Peyer's patch (tissue), 4 donors: ENCODE data around the gene ZNF236. TPM values are rescaled to one million over a fixed set of nuclear protein-coding genes. Genes with fewer than 3 reads are reported as not detected.
"Not testable (repeated sequence)": the region's sequence is repeated elsewhere in the genome, so short reads cannot be mapped to it uniquely, and the experiment has no call there.

Source experiments
- DNase-seq, 3 donors: peaks; one replicate each; pipeline ENCODE4 v3.0.0-alpha.2; 2017 to 2019
- H3K27ac ChIP-seq, 4 donors: fragments of 200-600 bp; sonication (generic); one replicate each; pipeline ENCODE4 v1.5.1; 2016 to 2019
- H3K27me3 ChIP-seq, 2 donors: fragments of 200-600 bp; sonication (generic); one replicate each; pipeline ENCODE4 v1.5.1; 2019
- H3K36me3 ChIP-seq, 3 donors: fragments of 200-600 bp; sonication (generic); one replicate each; pipeline ENCODE4 v1.5.1; 2016 to 2019
- H3K4me1 ChIP-seq, 4 donors: fragments of 200-600 bp; sonication (generic); one replicate each; pipeline ENCODE4 v1.5.1; 2016 to 2019
- H3K4me3 ChIP-seq, 4 donors: fragments of 200-600 bp; sonication (generic); 1 replicate in 3 of 4; 2 replicates in 1 of 4; pipeline ENCODE4 v1.5.1; 2016 to 2019; ENCODE audit warnings: mild to moderate bottlenecking in 1 of 4
- H3K9me3 ChIP-seq, 4 donors: fragments of 200-600 bp; sonication (generic); one replicate each; pipeline ENCODE4 v1.5.1; 2016 to 2019; ENCODE audit warnings: mild to moderate bottlenecking in 1 of 4
- POLR2A ChIP-seq, 2 donors: fragments of 450-650 bp; IDR thresholded peaks; one replicate each; pipeline ENCODE4 v1.5.1; 2017; ENCODE audit warnings: antibody characterized with exemption in 2 of 2, mild to moderate bottlenecking in 2 of 2, moderate library complexity in 2 of 2
- total RNA-seq, 4 donors: library from RNA; depleted of rRNA; stranded (reverse); fragments of >200 nt; gene quantifications; one replicate each; pipeline ENCODE4 v1.1.0, GENCODE V29; 2016
- TF ChIP-seq, protein P1 (sequence below), 6 experiments: fragments of 450-650 bp in 4 of 6; fragments of 200-600 bp in 2 of 6; sonication (generic) in 1 of 6; IDR thresholded peaks; one replicate each; pipeline ENCODE4 v1.5.1; 2017 to 2019; ENCODE audit warnings: antibody characterized with exemption in 6 of 6, mild to moderate bottlenecking in 3 of 6, moderate library complexity in 1 of 6

Gene ZNF236
- 10 to 100 TPM; 13.8 to 57.8 (median 27.7) TPM for total RNA-seq

DNA sequence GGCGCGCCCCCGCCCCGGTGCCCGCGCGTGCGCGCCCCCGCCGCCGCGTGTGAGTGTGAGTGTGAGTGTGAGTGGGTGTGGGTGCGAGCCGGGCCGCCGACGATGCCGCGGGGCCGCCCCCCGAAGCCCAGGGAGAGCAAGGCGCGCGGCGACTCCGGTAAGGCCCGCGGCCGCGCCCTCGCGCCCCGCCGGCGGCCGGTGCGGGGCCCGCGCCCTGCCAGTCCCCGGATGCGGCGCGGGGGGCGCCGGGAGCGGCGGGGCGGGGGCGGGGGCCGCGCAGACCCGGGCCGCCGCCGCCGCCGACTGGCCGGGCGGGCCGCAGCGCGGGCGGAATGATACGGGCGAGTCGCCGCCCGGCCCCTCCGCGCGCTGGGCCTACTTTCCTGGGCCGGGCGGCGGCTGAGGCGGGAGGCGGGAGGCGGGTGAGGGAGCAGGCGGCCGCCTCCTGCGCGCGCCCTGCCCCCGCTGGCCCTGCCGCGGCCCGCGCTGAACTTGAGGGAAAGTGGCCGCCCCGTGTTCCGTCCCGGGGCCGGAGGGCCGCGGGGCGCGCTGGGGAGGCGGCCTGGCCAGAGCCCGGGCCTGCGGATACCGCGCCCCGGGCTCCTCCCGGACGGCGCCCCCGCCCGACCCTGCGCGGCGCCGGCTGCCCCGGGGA lies at the start of gene ZNF236:
Gene ZNF236 (plus strand): TSS at position 52 of the 655 bp plus-strand sequence. CDS start 51 bp downstream, at position 103.
- no peaks in the 10 kb centered on the region for H3K27me3 ChIP-seq
- peak within 1 kb of the TSS; percentile 74 to 100 (median 92) for H3K4me3 ChIP-seq
- peaks cover 0 to 22% (median 2%) of the 10 kb centered on the region in 4 donors for H3K4me1 ChIP-seq
- TF ChIP-seq POLR2A (IDR thresholded peaks at IDR 0.05) = peak in 1 of 2 donors; percentile 81
- TF ChIP-seq, protein P1, sequence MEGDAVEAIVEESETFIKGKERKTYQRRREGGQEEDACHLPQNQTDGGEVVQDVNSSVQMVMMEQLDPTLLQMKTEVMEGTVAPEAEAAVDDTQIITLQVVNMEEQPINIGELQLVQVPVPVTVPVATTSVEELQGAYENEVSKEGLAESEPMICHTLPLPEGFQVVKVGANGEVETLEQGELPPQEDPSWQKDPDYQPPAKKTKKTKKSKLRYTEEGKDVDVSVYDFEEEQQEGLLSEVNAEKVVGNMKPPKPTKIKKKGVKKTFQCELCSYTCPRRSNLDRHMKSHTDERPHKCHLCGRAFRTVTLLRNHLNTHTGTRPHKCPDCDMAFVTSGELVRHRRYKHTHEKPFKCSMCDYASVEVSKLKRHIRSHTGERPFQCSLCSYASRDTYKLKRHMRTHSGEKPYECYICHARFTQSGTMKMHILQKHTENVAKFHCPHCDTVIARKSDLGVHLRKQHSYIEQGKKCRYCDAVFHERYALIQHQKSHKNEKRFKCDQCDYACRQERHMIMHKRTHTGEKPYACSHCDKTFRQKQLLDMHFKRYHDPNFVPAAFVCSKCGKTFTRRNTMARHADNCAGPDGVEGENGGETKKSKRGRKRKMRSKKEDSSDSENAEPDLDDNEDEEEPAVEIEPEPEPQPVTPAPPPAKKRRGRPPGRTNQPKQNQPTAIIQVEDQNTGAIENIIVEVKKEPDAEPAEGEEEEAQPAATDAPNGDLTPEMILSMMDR (IDR thresholded peaks at IDR 0.05) = no peak
- no peaks in the 10 kb centered on the region for H3K36me3 ChIP-seq
- H3K27ac ChIP-seq = peak within 1 kb of the TSS; percentile 92 to 99 (median 97)
- H3K9me3 ChIP-seq = no peaks in the 10 kb centered on the region
- DNase-seq = peak; percentile 67 to 83 (median 83)

DNA sequence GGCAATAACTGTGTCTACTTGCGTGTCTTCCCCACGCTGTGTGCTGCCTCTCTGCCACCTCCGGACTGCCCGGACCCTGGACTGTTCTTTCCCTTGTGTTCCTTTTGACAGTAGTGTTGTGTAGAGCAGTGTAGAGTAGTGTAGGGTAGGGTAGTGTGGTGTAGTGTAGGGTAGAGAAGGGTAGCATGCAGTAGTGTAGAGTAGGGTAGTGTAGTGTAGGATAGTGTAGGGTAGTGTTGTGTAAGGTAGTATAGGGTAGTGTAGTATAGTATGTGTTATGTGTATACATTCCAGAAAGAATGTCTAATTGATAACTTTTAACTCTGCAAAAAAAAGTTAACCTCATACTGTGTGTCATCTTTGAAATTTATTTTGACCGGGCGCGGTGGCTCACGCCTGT lies 49.7 kb upstream of the ZNF236 start:
- TF ChIP-seq POLR2A (IDR thresholded peaks at IDR 0.05) = no peak
- TF ChIP-seq, protein P1 (IDR thresholded peaks at IDR 0.05) = no peak
- Histone ChIP-seq H3K27ac (no peak overlapping the region), H3K27me3 (no peaks in the 10 kb centered on the region), H3K9me3 (no peaks in the 10 kb centered on the region), H3K4me3 (no peak overlapping the region), H3K36me3 (no peaks in the 10 kb centered on the region), H3K4me1 (no peaks in the 10 kb centered on the region)
- DNase-seq = no peak

DNA sequence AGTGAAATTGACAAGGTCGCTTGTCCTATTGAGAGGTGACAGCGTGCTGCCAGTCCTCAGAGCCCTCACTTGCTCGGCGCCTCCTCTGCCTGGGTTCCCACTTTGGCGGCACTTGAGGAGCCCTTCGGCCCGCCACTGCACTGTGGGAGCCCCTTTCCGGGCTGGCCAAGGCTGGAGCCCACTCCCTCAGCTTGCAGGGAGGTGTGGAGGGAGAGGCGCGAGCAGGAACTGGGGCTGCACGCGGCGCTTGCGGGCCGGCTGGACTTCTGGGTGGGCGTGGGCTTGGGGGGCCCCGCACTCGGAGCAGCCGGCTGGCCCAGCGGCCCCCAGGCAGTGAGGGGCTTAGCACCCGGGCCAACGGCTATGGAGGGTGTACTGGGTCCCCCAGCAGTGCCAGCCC lies 45.3 kb upstream of the ZNF236 start:
- not testable (repeated sequence) for H3K9me3 ChIP-seq, H3K27ac ChIP-seq, H3K4me3 ChIP-seq, DNase-seq, H3K36me3 ChIP-seq, H3K27me3 ChIP-seq, H3K4me1 ChIP-seq

DNA sequence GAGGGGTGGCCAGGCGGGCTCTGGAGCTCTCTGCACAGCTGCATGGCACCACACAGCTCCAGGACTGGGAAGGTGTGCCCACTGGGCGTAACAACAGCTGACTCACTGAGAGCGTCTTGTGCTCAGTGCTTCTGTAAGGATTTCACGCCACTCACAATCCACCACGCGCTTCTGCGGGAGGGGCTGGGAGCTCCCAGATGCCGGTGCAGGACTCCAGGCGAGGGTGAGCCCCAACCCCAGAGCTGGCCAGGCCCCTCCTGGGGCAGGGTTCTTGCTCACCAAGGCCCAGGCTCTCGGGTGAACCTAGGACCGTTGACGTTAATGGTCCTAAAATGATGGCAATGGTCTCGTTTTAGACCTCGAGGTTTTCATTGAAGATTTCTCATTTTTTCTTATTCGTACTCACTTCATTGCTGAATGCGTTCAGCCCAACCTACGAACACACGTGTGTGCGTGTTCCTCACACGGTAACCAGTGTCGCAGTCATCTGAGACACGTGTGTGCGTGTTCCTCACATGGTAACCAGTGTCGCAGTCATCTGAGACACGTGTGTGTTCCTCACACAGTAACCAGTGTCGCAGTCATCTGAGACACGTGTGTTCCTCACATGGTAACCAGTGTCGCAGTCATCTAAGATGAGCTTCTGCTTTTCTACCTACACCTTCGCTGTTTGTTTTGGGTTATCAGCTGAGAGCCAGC lies 38.4 kb upstream of the ZNF236 start:
- H3K4me3 ChIP-seq = no peak overlapping the region
- H3K27ac ChIP-seq = no peak overlapping the region
- H3K27me3 ChIP-seq = no peaks in the 10 kb centered on the region
- no peak for DNase-seq
- no peaks in the 10 kb centered on the region for H3K36me3 ChIP-seq
- H3K4me1 ChIP-seq = no peaks in the 10 kb centered on the region
- TF ChIP-seq, protein P1 (IDR thresholded peaks at IDR 0.05) = no peak
- TF ChIP-seq POLR2A (IDR thresholded peaks at IDR 0.05) = no peak
- H3K9me3 ChIP-seq = no peaks in the 10 kb centered on the region

DNA sequence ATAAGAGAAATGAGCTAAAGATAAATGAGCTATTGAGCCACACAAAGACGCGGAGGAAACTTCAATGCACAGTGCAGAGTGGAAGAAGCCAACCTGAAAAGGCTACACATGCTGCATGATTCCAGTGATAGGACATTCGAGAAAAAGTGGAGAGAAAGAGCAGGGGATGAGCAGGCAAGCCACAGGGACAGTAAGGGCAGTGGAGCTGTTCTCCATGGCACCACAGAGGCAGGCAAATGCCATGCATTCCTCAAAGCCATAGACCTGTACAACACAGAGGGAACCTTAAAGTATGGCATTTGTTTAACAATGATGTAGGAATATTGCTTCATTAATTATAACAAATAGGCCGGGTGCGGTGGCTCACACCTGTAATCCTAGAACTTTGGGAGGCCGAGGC lies 36.5 kb upstream of the ZNF236 start:
- Histone ChIP-seq H3K27ac (no peak overlapping the region), H3K4me3 (no peak overlapping the region), H3K4me1 (no peaks in the 10 kb centered on the region), H3K36me3 (no peaks in the 10 kb centered on the region), H3K27me3 (no peaks in the 10 kb centered on the region), H3K9me3 (no peaks in the 10 kb centered on the region)
- TF ChIP-seq POLR2A (IDR thresholded peaks at IDR 0.05) = no peak
- TF ChIP-seq, protein P1 (IDR thresholded peaks at IDR 0.05) = no peak
- DNase-seq = no peak

DNA sequence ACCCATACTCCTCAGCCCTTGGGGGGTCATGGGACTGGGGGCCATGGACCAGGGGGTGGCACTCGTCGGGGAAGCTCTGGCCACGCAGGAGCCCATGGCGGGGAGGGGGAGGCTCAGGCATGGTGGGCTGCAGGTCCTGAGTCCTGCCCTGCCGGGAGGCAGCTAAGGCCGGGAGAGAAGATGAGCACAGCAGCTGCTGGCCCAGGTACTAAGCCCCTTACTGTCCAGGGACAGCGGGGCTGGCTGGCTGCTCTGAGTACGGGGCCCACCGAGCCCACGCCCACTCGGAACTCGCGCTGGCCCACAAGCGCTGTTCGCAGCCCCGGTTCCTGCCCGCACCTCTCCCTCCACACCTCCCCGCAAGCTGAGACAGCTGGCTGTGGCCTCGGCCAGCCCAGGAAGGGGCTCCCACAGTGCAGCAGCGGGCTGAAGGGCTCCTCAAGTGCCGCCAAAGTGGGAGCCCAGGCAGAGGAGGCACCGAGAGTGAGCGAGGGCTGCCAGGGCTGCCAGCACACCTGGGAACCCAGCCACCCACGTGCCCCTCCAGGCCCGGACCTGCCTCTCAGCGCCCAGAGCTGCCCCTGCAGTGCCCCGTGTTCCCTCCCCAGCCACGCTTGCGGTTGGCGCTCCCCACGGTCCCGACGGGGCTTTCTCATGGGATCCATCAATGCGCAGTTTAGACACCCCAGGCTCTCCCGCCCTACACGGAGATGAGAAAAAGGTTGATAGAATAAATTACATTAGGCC lies 33.6 kb upstream of the ZNF236 start:
- H3K27me3 ChIP-seq = no peaks in the 10 kb centered on the region
- H3K36me3 ChIP-seq = no peaks in the 10 kb centered on the region
- TF ChIP-seq, protein P1 (IDR thresholded peaks at IDR 0.05) = no peak
- no peak for TF ChIP-seq POLR2A (IDR thresholded peaks at IDR 0.05)
- no peak for DNase-seq
- H3K4me1 ChIP-seq = no peaks in the 10 kb centered on the region
- no peaks in the 10 kb centered on the region for H3K9me3 ChIP-seq
- H3K4me3 ChIP-seq = no peak overlapping the region
- H3K27ac ChIP-seq = no peak overlapping the region
